HG02852 (cell line): ENCODE results near the gene LPCAT1.
"Not testable (repeated sequence)": the region's sequence is repeated elsewhere in the genome, so short reads cannot be mapped to it uniquely, and the experiment has no call there.

Experiments
- ATAC-seq: cut with Tn5 transposase; IDR thresholded peaks from one replicate; pipeline ENCODE4 v1.9.1; 2021; ENCODE audit warnings: mild to moderate bottlenecking, moderate library complexity; ENCODE audit not compliant: unreplicated experiment

Gene LPCAT1

DNA sequence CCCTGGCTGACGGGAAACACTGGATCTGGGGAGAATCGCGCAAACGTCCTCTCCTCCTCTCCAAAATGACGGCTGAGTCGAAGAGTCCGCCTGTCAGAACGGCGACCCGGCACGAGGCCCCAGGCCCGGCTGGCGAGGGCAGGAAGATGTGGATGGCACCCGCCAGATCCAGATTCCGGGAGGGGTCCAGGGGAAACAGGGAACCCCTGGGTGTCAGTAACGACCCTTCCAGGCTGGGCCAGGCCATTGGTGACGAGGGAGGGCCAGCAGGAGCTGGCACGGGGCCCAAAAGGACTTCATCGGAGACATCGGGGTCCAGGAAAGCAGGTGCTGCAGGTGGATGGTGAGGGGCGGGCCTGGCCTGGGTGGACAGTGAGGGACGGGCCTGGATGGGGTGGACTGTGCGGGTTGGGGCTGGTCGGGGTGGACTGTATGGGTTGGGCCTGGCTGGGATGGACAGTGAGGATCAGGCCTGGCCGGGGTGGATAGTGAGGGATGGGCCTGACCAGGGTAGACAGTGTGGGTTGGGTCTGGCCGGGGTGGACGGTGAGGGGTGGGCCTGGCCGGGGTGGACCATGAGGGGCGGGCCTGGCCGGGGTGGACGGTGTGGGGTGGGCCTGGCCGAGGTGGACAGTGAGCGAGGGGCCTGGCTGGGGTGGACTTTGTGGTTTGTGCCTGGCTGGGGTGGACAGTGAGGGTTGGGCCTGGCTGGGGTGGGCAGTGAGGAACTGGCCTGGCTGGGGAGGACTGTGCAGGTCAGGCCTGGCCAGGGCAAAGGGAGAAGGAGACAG is 92.5 kb downstream of the LPCAT1 start:
- ATAC-seq = no peak

DNA sequence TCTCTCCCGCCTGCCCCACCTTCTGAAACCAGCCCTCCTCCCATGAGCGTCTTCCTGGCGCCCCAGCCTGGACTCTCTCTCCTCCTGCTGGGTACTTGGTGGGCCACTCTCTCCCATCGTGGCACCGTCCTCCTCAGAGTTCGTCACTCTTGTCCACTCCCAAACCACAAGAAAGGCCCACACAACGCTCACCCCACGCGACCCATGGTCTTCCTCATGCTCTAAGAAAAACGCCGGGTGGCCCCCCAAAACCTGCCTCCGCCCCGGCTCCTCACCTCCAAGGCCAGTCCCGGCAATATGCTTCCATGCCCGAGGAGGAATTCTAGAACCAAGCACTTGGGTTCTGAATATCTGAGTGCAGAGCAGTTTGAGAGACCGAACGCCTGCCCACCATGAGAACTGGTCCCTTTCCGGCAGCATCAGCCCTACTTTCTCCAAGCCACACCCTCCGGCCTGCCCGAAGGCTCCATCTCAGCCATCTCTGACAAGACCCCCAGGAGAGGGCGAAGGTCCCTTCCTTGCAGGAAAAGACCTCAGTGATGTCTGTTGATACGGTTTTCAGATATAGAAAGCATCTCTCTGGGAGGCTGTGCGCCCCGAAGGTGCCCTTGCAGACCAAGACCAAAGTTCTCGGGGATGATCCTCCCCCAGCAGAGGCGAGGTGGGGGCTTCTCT is 93.5 kb downstream of the LPCAT1 start:
- ATAC-seq = no peak

DNA sequence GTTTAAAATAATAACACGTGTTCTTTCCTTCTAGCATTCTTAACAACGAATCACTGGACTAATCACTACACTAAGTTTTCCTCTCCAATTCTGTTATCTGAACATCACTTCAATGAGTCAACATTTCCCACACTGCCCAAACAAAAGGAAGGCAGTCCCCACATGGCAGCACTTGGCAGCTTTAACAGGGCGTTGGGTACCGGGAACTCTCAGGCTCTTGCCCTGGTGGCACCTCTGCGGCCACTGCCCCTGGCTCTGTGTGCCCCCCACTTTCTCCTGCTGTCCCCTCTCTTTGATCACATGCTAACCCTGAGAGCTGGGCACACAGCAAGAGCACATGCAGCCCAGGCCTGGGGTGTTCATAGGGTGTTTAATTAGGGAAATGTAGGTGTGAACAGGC is 94.3 kb downstream of the LPCAT1 start:
- no peak for ATAC-seq

DNA sequence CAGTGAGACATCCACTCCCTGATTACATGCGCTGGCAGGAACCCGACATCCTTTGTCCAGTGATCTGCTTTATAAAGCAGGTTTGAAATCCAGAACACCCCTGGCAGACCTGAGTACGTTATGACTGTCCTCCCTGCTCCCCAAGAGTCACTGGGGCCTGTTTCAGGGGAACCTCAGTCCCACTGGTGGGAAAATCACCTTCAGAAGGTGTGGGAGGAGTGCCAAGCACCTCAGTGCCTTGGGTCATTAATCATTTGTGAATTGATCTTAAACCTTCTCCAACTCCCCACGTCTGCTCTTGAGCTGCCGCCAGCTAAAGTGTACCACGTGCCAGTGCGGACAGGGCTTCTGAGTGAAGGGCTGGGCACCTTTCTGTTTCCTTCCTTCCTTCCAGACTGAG is 94.7 kb downstream of the LPCAT1 start:
- ATAC-seq = no peak

DNA sequence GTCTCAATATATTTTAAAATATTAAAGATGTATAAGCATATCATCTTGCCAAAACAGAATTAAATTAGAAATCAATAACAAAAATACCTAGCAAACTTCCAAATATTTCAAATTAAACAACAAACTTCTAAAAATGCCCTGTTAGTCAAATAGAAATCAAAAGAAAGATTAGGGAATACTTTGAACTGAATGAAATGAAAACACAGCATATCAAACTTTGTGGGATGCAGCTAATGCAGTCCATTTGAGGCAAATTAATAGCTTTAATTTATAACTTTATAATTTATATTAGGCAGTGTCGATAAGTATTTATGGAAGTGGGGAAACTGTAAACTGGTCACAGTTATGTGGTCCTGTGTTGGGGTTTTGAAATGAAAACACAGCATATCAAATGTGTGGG is 95.7 kb downstream of the LPCAT1 start:
- no peak for ATAC-seq

DNA sequence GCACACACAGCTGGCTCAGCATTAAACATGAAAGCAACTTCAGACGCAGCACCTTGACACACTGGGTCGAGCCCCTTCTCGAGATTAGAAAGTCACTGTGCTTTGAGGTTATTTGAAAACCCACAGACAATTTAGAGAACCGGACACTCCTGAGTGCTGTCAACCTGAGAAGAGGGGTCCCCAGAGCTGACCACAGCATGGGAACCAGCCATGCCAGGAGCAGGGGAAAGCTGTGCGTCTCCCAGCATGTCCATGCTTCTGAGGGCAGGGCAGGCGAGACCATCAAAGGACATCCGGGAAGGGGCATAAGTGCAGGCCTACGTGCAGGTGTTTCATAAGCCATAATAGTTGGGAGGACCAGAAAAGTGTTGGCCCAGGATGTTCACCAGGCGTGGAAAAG is 99.0 kb downstream of the LPCAT1 start:
- no peak for ATAC-seq

DNA sequence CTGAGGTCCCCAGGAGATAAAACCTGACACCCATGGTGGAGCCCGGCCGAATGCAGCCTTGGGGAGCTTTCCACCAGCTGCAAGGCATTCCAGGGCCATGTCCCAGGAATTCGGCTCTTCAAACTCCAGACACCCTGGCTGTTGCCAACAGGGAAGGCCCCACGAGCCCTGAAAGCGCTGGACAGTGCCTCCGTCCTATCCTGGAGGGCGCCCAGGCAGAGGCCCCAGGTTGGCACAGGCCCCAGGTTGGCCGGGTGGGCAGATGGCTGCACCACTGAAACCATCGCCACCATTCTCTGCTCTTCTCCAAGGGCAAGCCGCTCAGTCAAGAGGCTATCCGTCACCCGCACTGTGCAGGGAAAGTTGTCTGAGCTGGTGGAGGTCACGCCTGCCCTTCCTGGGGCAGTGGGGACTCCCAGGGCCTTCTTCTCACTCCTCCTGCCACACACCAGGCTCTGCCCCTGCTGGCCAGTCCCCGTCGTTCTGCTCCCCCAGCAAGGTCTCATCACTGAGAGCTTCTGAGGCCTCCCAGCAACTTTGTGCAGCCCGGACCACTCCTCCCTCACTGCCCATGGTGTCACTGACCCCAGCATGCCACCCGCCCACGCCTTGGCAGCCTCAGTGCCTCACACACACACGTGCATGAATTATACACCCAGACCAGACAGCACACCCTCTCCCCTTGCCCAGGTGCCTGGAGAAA is 99.7 kb downstream of the LPCAT1 start:
- ATAC-seq = no peak

DNA sequence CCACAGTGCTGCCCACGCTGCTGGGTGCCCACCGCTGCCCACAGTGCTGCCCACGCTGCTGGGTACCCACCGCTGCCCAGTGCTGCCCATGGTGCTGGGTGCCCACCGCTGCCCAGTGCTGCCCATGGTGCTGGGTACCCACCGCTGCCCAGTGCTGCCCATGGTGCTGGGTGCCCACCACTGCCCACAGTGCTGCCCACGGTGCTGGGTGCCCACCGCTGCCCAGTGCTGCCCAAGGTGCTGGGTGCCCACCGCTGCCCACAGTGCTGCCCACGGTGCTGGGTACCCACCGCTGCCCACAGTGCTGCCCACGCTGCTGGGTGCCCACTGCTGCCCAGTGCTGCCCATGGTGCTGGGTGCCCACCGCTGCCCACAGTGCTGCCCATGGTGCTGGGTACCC is 101.2 kb downstream of the LPCAT1 start:
- ATAC-seq = not testable (repeated sequence)

DNA sequence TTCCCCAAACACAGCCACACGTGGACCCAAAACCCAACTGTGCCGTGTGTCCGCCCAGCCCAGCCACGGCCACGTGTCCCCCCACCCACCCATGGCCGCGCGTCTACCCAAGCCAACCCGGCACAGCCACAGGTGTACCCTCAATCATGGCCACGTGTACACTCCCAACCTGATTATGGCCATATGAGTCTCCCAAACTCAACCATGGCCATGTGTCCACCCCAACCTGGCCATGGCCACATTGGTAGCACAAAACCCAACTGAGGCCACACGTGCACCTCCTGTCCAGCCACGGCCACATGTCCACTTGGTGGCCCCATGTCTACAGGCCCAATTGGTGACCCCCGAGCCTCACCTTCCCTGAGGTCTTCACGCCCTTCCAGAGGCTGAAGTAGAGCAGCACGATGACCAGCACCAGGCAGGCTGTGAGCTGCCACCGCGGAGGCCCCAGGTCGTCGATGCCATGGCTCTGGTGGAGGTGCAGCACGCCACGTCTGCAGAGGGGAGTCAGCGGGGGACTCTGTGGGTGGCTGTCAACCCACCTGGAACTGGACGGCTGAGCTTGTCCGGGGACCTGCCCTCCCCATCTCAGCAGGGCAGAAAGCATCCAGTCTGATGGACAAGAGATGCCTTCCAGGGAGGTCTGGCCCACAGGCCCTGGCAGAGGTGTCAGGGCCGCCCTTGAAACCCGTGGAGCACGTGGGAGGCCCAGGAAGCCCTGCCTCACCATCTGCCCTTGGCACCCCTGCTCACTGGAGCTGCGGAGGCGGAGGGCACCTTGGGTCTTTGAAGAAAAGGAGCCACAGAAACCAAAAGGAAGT is 102.0 kb downstream of the LPCAT1 start:
- no peak for ATAC-seq

DNA sequence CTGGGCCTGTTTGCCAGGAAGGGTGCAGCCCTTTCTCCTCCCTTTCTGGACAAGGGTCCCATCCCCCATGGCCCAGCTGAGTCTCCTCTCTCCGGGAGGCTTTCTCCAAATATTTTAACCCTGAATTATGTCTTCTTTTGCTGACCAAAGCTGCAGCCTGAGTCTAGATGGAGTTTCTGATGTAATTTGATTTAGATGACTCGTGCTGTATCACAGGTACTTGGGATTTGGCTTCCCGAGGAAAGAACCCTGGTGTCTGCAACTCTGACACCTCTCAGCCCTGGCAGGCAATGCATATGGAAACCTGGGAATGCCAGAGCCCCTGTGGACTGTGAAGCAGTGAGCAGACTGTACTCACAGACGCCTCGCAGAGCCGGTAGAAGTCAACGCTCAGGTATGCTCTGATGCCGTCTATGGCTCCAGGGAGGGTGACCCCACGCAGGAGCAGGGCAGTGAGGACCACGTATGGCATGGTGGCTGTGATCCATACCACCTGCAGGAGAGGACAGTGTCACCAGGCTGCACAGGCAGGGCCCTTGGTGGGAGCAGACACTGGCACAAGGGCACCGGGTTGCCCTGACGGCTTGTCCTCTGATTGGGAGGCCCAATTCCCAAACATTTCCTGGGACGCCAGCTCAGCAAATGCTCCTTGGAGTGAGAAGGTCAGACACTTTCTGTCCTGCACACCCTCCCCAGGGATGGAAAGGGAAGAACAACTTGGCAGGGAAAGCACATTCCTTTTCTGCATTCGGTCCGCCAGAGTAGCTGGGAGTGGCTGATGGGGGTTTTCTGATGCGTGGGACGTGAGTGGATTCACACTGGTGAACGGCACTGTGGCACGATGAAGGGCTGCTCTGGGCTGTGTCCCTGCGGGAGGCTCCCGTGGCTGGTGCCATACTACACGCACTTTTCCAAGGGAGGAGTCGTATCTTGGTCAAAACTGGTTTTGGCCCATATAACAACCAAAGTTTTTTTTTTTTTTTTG is 103.3 kb downstream of the LPCAT1 start:
- no peak for ATAC-seq

DNA sequence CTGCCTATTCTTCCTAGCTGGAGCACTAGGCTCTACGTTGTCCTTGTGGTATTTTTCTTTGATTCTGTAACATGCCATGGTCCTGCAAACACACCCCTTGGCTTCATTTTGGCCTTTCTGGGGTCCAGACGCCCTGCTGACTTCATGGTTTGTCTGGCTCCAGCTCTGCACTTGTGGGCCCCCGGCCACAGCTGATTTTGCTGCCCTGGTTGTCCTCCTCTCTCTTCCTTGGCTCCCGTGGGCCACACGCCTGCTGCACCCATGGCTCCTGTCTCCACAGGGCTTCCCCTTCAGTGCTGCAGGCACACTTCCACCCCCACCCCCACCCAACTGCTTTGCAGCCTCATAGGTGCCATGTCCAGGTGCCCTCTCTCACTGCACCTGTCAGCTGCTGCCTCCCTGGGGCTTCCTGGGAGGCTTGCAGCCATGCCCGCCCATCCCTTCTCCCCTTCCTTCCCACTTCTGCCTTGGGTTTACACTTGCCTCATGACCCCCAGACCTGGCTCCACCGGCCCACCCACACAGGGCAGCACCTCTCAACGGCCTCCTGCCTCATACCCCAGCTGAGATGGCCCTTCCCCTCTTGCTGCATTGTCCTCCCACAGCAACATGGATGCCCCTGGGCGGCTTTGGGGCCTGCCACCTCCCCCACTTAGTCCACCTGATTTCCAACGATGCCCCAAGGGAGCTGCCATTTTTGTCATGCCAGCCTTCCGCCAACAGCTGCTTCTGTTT is 104.1 kb downstream of the LPCAT1 start:
- ATAC-seq = no peak

DNA sequence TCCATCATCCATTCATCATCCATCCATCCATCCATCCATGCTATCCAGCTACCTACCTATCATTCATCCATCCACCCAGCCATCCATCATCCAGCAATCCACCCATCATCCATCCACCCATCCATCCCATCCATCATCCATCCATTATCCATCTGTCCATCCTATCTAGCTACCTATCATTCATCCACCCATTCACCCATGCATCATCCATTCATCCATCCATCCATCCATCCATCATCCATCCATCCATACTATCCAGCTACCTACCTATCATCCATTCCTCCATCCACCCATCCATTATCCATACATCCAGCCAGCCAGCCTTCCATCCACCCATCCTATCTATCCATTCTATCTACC is 104.9 kb downstream of the LPCAT1 start:
- ATAC-seq = no peak

DNA sequence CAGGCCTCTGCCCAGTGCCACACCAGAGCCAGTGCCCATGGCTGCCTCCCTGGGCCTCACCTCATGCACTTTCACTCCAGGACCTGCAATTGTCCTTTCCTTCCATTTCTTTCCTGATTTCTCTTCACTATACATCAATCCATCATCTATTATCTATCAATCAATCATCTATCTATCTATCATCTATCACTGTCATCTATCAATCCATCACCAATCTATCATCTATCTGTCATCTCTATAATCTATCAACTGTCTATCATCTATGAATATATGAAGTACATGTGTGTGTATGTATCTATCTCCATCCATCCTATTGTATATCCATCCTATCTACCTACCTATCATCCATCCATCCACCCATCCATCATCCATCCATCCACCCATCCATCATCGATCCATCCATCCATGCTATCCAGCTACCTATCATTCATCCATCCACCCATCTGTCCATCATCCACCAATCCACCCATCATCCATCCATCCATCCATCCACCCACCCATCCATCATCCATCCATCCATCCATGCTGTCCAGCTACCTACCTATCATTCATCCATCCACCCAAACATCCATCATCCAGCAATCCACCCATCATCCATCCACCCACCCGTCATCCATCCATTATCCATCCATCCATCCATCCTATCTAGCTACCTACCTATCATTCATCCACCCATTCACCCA is 105.4 kb downstream of the LPCAT1 start:
- no peak for ATAC-seq

DNA sequence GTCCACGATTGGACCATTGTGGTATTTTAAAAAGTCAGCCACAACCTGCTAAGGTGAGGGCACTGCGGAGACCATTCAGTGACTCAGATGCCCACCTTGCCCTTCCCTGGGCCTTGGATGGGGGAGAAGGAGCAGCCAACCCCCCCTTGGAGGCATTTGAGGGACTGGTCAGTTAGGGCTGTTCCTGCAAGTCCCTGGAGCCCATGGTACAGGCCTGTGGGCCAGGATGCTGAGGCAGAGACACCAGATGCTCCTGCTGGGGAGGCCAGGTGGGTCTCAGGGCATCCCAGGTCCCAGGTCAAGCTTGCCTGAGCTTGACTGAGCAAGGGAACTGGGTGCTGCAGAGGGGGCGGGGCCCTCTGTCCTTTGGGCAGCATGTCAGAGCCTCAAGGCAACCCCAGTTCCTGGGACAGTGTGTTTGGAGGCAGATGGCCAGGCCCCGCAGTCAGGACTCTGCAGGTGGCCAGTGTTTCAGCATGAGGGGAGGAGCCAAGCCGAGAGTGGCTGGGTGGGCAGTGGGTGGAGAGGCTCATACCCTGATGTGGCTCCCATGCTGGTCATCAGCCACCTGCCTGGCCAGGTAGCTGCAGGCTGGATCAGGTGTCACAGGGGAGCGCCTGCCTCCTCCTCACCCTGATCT is 106.1 kb downstream of the LPCAT1 start:
- no peak for ATAC-seq

DNA sequence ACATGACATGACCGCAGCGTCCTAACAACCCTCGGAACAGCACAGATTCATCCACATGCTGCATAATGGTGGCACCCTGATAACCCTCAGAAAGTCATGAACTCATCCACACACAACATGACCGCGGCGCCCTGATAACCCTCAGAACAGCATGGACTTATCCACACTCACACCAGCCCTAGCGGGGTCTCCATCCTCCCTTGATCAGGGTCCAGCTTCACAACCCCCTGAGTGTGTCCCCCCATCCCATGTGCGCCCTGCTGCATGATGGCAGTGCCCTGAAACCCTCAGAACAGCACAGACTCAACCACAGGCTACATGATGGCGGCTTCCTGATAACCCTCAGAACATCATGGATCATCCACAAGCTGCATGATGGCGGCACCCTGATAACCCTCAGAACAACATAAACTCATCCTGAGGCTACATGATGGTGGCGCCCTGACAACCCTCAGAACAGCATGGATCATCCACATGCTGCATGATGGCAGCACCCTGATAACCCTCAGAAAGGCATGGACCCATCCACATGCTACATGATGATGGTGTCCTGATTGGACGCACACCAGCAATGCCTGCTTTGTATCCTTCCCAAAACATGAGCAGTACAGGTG is 106.8 kb downstream of the LPCAT1 start:
- no peak for ATAC-seq

DNA sequence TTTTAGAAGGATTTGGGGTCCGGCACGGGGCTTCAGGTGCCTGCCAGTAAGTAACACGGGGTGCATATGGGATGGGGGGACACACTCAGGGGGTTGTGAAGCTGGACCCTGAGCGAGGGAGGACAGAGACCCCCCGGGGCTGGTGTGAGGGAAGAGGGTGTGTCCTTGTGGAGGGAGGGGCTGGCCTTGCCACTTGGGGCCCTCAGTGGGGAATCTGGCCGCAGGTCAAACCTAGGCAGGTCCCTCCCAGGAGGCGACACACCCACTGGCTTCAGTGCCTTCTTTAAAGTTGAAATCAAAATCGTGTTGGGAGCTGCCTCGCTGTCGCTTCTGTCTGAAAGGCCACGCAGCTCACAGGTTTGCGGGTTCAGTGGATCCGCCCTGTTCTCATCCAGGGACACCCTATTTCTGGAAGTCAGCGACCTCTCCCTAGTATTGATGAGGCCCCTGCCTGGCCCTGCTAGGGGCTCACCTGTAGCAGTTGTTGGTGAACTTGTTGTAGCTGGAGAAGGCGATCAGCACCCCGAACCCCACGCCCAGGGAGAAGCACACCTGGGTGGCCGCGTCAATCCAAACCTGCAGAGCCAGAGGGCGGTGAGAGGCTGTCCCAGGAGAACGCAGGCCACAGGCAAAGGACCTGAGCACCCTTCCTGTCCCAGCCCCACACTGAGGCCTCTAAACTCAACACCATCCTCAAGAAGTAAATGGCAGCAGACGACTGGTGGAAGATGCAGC is 108.0 kb downstream of the LPCAT1 start:
- ATAC-seq = no peak

DNA sequence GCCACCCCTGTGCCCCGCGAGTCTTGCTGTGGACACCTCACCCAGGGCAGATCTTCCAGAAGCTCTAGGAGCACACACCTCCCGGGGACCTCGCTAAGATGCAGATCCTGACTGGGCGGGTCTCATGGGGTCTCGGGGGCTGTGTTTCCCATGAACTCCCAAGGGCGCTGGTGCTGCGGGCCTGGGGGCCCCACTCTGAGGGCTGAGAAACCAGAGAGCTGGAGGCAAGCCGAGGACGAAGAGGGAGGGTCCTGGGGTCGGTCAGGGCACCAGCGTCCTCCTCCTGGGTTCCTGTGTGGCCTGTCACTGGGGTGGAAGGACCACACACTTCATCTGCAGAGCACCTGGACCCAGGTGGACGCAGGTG is 108.7 kb downstream of the LPCAT1 start:
- ATAC-seq = no peak
